Body of pancreas (tissue), 4 donors: ENCODE measurements around the gene DSC3. TPM values are rescaled to one million over a fixed set of nuclear protein-coding genes. Genes with fewer than 3 reads are reported as not detected.

Experiments
- ATAC-seq: fragments of 150-250 bp; one replicate; pipeline ENCODE4 v1.9.1; 2016
- DNase-seq, 4 donors: peaks; one replicate each; pipeline ENCODE4 v3.0.0-alpha.2; 2019
- H3K27ac ChIP-seq, 4 donors: fragments of 200-600 bp; sonication (generic); 1 replicate in 3 of 4; 2 replicates in 1 of 4; pipeline versions ENCODE4 v1.5.1 to v1.6.1; 2016 to 2019; ENCODE audit warnings: mild to moderate bottlenecking in 1 of 4, mixed read lengths in 1 of 4, moderate library complexity in 1 of 4
- H3K27me3 ChIP-seq, 2 donors: fragments of 200-600 bp; sonication (generic); one replicate each; pipeline ENCODE4 v1.6.0; 2016; ENCODE audit warnings: mild to moderate bottlenecking in 1 of 2
- H3K36me3 ChIP-seq, 2 donors: fragments of 200-600 bp; sonication (generic); replicated peaks in 1 of 2; 2 replicates each; pipeline ENCODE4 v1.5.1; 2016; ENCODE audit warnings: low read depth in 2 of 2; ENCODE audit not compliant: insufficient read depth in 1 of 2
- H3K4me1 ChIP-seq: fragments of 200-600 bp; sonication (generic); one replicate; pipeline ENCODE4 v1.6.0; 2016
- H3K4me3 ChIP-seq, 2 donors: fragments of 200-600 bp; sonication (generic); 1 replicate in 1 of 2; 2 replicates in 1 of 2; pipeline ENCODE4 v1.5.1; 2016 to 2019
- H3K9me3 ChIP-seq, 3 donors: fragments of 200-600 bp; sonication (generic); 1 replicate in 2 of 3; 2 replicates in 1 of 3; pipeline ENCODE4 v1.5.1; 2016
- CTCF ChIP-seq, 7 experiments: fragments of 450-650 bp in 4 of 7; fragments of 200-600 bp in 3 of 7; sonication (generic) in 3 of 7; IDR thresholded peaks; one replicate each; pipeline ENCODE4 v1.5.1; 2016 to 2019; ENCODE audit warnings: antibody characterized with exemption in 7 of 7
- POLR2A ChIP-seq, 3 donors: fragments of 450-650 bp; IDR thresholded peaks; one replicate each; pipeline ENCODE4 v1.6.1; 2016; ENCODE audit warnings: antibody characterized with exemption in 3 of 3, mild to moderate bottlenecking in 2 of 3
- WGBS, 2 donors: methylation state at CpG; one replicate each; pipeline ENCODE4 v1.1.5; 2017; 5-methylcytosine and 5-hydroxymethylcytosine counted together
- intact Hi-C: fragments of 100-400 bp; cut with DNase I; formaldehyde crosslinking; loops from one replicate; pipeline ENCODE4 v1.15.1; 2023
- total RNA-seq, 2 donors: library from RNA; depleted of rRNA; stranded (reverse); fragments of >200 nt; gene quantifications; one replicate each; pipeline ENCODE4 v1.1.0, GENCODE V29; 2016

The DSC3 gene
- total RNA-seq, 2 donors from 2014 or later = 0.26 TPM; not detected in 1

GRCh38 chr18:31061945-31062344 lies 19.4 kb upstream of the DSC3 start:
- Histone ChIP-seq H3K27me3 (no peaks in the 10 kb centered on the region), H3K9me3 (no peaks in the 10 kb centered on the region), H3K36me3 (no peaks in the 10 kb centered on the region), H3K4me1 (no peaks in the 10 kb centered on the region), H3K27ac (no peak overlapping the region), H3K4me3 (no peak overlapping the region)
- no peak for DNase-seq
- TF ChIP-seq CTCF (IDR thresholded peaks at IDR 0.05) = no peak
- intact Hi-C loops = no loop called here
- no peak for ATAC-seq
- whole genome bisulfite sequencing, 2 donors = 34 to 46% methylated on average over 4 of the region's 4 CpGs

GRCh38 chr18:31058897-31059296 lies 16.4 kb upstream of the DSC3 start:
- H3K36me3 ChIP-seq = no peaks in the 10 kb centered on the region
- intact Hi-C loops = no loop called here
- WGBS, 2 donors = 87 to 95% methylated on average over 3 of the region's 3 CpGs

GRCh38 chr18:31057917-31058316 lies 15.4 kb upstream of the DSC3 start:
- WGBS, 2 donors = 74 to 78% methylated on average over 4 of the region's 4 CpGs
- DNase-seq (no peak), ATAC-seq (no peak)
- Histone ChIP-seq H3K4me3 (no peak overlapping the region), H3K27ac (no peak overlapping the region), H3K9me3 (no peaks in the 10 kb centered on the region), H3K4me1 (no peaks in the 10 kb centered on the region), H3K27me3 (no peaks in the 10 kb centered on the region), H3K36me3 (no peaks in the 10 kb centered on the region)
- TF ChIP-seq POLR2A (IDR thresholded peaks at IDR 0.05) = no peak
- no peak for TF ChIP-seq CTCF (IDR thresholded peaks at IDR 0.05)
- intact Hi-C loops = no loop called here

More at GRCh38 chr18:31058897-31059296, 16.4 kb upstream of the DSC3 start:
- Histone ChIP-seq H3K27ac (no peak overlapping the region), H3K27me3 (no peaks in the 10 kb centered on the region), H3K9me3 (no peaks in the 10 kb centered on the region), H3K4me3 (no peak overlapping the region), H3K4me1 (no peaks in the 10 kb centered on the region)
- ATAC-seq (no peak), DNase-seq (no peak)
- TF ChIP-seq CTCF (IDR thresholded peaks at IDR 0.05) (no peak), POLR2A (IDR thresholded peaks at IDR 0.05) (no peak)

GRCh38 chr18:31057051-31057450 lies 14.5 kb upstream of the DSC3 start:
- TF ChIP-seq POLR2A (IDR thresholded peaks at IDR 0.05) = no peak
- no peak for TF ChIP-seq CTCF (IDR thresholded peaks at IDR 0.05)
- no peaks in the 10 kb centered on the region for H3K27me3 ChIP-seq
- intact Hi-C loops = no loop called here
- no peaks in the 10 kb centered on the region for H3K4me1 ChIP-seq
- H3K27ac ChIP-seq = no peak overlapping the region
- no peaks in the 10 kb centered on the region for H3K9me3 ChIP-seq
- 47 to 48% methylated on average over 5 of the region's 5 CpGs for whole genome bisulfite sequencing, 2 donors
- no peak overlapping the region for H3K4me3 ChIP-seq
- DNase-seq (no peak), ATAC-seq (no peak)
- H3K36me3 ChIP-seq = no peaks in the 10 kb centered on the region

GRCh38 chr18:31056296-31056695 lies 13.8 kb upstream of the DSC3 start:
- Histone ChIP-seq H3K4me1 (no peaks in the 10 kb centered on the region), H3K36me3 (no peaks in the 10 kb centered on the region), H3K27me3 (no peaks in the 10 kb centered on the region), H3K27ac (no peak overlapping the region), H3K4me3 (no peak overlapping the region), H3K9me3 (no peaks in the 10 kb centered on the region)
- no peak for DNase-seq
- 73 to 74% methylated on average over 2 of the region's 2 CpGs for WGBS, 2 donors
- no peak for ATAC-seq
- TF ChIP-seq CTCF (IDR thresholded peaks at IDR 0.05) = no peak
- no peak for TF ChIP-seq POLR2A (IDR thresholded peaks at IDR 0.05)
- intact Hi-C loops = no loop called here
